HL-60 (cell line): ENCODE results near the gene TLR2.

Experiments used
- POLR2AphosphoS5 ChIP-seq: IDR thresholded peaks from 2 replicates; pipeline ENCODE4 v1.6.1; 2012; ENCODE audit warnings: low read depth
- TF ChIP-seq, protein P1 (sequence below): IDR thresholded peaks from one replicate; pipeline ENCODE4 v1.5.1; 2011; ENCODE audit warnings: low read length, control low read depth, inconsistent platforms; ENCODE audit not compliant: insufficient read depth
- TF ChIP-seq, protein P2 (sequence below): IDR thresholded peaks from 2 replicates; pipeline ENCODE4 v1.6.1; 2012; ENCODE audit warnings: low read depth; ENCODE audit not compliant: insufficient replicate concordance

DNA sequence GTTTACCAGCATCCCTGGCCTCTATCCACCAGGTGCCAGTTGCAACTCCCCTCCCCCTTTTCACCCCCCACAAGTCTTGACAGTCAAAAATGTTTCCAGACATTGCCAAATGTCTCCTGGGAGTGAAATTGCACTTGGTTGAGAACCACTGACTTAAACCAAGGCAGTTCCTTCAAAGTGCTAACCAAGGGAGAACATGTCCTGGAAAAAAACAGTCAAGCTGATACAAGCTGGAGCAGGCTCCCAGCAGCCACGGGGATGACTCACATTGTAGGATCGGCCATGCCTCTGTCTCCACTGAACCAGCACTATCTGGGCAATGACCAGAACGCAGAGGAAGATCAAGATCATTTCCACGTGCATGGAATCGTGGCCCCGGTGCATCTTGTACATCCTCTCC lies 64.3 kb downstream of the TLR2 start:
- TF ChIP-seq, protein P1, sequence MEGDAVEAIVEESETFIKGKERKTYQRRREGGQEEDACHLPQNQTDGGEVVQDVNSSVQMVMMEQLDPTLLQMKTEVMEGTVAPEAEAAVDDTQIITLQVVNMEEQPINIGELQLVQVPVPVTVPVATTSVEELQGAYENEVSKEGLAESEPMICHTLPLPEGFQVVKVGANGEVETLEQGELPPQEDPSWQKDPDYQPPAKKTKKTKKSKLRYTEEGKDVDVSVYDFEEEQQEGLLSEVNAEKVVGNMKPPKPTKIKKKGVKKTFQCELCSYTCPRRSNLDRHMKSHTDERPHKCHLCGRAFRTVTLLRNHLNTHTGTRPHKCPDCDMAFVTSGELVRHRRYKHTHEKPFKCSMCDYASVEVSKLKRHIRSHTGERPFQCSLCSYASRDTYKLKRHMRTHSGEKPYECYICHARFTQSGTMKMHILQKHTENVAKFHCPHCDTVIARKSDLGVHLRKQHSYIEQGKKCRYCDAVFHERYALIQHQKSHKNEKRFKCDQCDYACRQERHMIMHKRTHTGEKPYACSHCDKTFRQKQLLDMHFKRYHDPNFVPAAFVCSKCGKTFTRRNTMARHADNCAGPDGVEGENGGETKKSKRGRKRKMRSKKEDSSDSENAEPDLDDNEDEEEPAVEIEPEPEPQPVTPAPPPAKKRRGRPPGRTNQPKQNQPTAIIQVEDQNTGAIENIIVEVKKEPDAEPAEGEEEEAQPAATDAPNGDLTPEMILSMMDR, result no peak
- no peak for TF ChIP-seq POLR2AphosphoS5
- TF ChIP-seq, protein P2, sequence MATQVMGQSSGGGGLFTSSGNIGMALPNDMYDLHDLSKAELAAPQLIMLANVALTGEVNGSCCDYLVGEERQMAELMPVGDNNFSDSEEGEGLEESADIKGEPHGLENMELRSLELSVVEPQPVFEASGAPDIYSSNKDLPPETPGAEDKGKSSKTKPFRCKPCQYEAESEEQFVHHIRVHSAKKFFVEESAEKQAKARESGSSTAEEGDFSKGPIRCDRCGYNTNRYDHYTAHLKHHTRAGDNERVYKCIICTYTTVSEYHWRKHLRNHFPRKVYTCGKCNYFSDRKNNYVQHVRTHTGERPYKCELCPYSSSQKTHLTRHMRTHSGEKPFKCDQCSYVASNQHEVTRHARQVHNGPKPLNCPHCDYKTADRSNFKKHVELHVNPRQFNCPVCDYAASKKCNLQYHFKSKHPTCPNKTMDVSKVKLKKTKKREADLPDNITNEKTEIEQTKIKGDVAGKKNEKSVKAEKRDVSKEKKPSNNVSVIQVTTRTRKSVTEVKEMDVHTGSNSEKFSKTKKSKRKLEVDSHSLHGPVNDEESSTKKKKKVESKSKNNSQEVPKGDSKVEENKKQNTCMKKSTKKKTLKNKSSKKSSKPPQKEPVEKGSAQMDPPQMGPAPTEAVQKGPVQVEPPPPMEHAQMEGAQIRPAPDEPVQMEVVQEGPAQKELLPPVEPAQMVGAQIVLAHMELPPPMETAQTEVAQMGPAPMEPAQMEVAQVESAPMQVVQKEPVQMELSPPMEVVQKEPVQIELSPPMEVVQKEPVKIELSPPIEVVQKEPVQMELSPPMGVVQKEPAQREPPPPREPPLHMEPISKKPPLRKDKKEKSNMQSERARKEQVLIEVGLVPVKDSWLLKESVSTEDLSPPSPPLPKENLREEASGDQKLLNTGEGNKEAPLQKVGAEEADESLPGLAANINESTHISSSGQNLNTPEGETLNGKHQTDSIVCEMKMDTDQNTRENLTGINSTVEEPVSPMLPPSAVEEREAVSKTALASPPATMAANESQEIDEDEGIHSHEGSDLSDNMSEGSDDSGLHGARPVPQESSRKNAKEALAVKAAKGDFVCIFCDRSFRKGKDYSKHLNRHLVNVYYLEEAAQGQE, result no peak
